GM23248 (cell line): ENCODE results near the gene CLEC2D. TPM values are rescaled to one million over a fixed set of nuclear protein-coding genes. Genes with fewer than 3 reads are reported as not detected.
"Not testable (repeated sequence)": the region's sequence is repeated elsewhere in the genome, so short reads cannot be mapped to it uniquely, and the experiment has no call there.

Experiments used
- DNase-seq: peaks from one replicate; pipeline ENCODE4 v3.0.0-alpha.2; 2015
- H2AFZ ChIP-seq: fragments of 200-600 bp; sonication (generic); 2 replicates; pipeline ENCODE4 v1.6.1; 2016; ENCODE audit warnings: antibody characterized with exemption
- H3F3A ChIP-seq: fragments of 200-600 bp; sonication (generic); 2 replicates; pipeline ENCODE4 v1.6.1; 2016; ENCODE audit warnings: mild to moderate bottlenecking, antibody characterized with exemption, mixed run types; ENCODE audit not compliant: insufficient read depth
- H3K27ac ChIP-seq: fragments of 200-600 bp; sonication (generic); 2 replicates; pipeline ENCODE4 v1.5.1; 2016; ENCODE audit warnings: mild to moderate bottlenecking
- H3K27me3 ChIP-seq: fragments of 200-600 bp; sonication (generic); replicated peaks from 2 replicates; pipeline ENCODE4 v1.6.1; 2016; ENCODE audit warnings: mild to moderate bottlenecking; ENCODE audit not compliant: insufficient read depth
- H3K36me3 ChIP-seq: fragments of 200-600 bp; sonication (generic); 2 replicates; pipeline ENCODE4 v1.6.1; 2016; ENCODE audit warnings: low read depth, mild to moderate bottlenecking
- H3K4me1 ChIP-seq: fragments of 200-600 bp; sonication (generic); 2 replicates; pipeline ENCODE4 v1.6.1; 2016; ENCODE audit warnings: mild to moderate bottlenecking; ENCODE audit not compliant: insufficient read depth
- H3K4me2 ChIP-seq: fragments of 200-600 bp; sonication (generic); one replicate; pipeline ENCODE4 v1.6.1; 2016; ENCODE audit warnings: mild to moderate bottlenecking; ENCODE audit not compliant: unreplicated experiment
- H3K4me3 ChIP-seq: fragments of 200-600 bp; sonication (generic); 2 replicates; pipeline ENCODE4 v1.5.1; 2016; ENCODE audit warnings: mild to moderate bottlenecking
- H3K79me2 ChIP-seq: fragments of 200-600 bp; sonication (generic); 2 replicates; pipeline ENCODE4 v1.6.1; 2016; ENCODE audit warnings: mild to moderate bottlenecking; ENCODE audit not compliant: insufficient read depth
- H3K9ac ChIP-seq: fragments of 200-600 bp; sonication (generic); 2 replicates; pipeline ENCODE4 v1.6.1; 2016; ENCODE audit warnings: mild to moderate bottlenecking
- H3K9me2 ChIP-seq: fragments of 200-600 bp; sonication (generic); 2 replicates; pipeline ENCODE4 v1.6.1; 2016; ENCODE audit warnings: mixed run types, mild to moderate bottlenecking, moderate library complexity; ENCODE audit not compliant: insufficient read depth
- H3K9me3 ChIP-seq: fragments of 200-600 bp; sonication (generic); one replicate; pipeline ENCODE4 v1.6.1; 2017; ENCODE audit warnings: low read depth
- H4K20me1 ChIP-seq: fragments of 200-600 bp; sonication (generic); 2 replicates; pipeline ENCODE4 v1.6.0; 2016; ENCODE audit not compliant: insufficient read depth
- EZH2 ChIP-seq: fragments of 200-600 bp; sonication (generic); IDR thresholded peaks from 2 replicates; pipeline ENCODE4 v1.6.1; 2018; ENCODE audit warnings: antibody characterized with exemption, mild to moderate bottlenecking; ENCODE audit not compliant: insufficient read depth, poor library complexity, severe bottlenecking
- EZH2phosphoT487 ChIP-seq: fragments of 200-600 bp; sonication (generic); IDR thresholded peaks from 2 replicates; pipeline ENCODE4 v1.6.1; 2018; ENCODE audit warnings: antibody characterized with exemption, moderate library complexity, mild to moderate bottlenecking, low read depth; ENCODE audit not compliant: insufficient read depth
- WGBS, 2 experiments: methylation state at CpG; one replicate each; pipeline ENCODE4 v1.1.6; 2015 to 2017; ENCODE audit warnings: low lambda C conversion rate in 2 of 2, low coverage in 1 of 2; ENCODE audit errors: missing lambda C conversion rate in 2 of 2; 5-methylcytosine and 5-hydroxymethylcytosine counted together
- in situ Hi-C: fragments of 300-500 bp; cut with MboI; formaldehyde crosslinking; loops from 2 replicates; pipeline ENCODE4 v1.15.0; 2020
- polyA plus RNA-seq: library from polyadenylated mRNA; unstranded; fragments of >200 nt; fragmentation: Nextera tagmentation; extraction: Ambion mirVana; gene quantifications from 2 replicates; pipeline ENCODE4 v1.2.1, GENCODE V29; 2016
- total RNA-seq: library from RNA; depleted of rRNA; stranded (reverse); fragments of >200 nt; shearing (Covaris generic); gene quantifications from 2 replicates; pipeline ENCODE4 v1.2.3, GENCODE V29; 2014

CLEC2D gene
- total and polyA plus RNA-seq, 2 experiments from 2014 or later = 0.54 to 2.8 TPM

- no peaks in the 10 kb centered on the region for H3K9me3 ChIP-seq
- H3F3A ChIP-seq = no peaks in the 10 kb centered on the region
- H2AFZ ChIP-seq = no peak overlapping the region
- no peaks in the 10 kb centered on the region for H4K20me1 ChIP-seq
- H3K4me2 ChIP-seq = no peak overlapping the region
- in situ Hi-C loops = no loop called here
- no peaks in the 10 kb centered on the region for H3K79me2 ChIP-seq
- no peaks in the 10 kb centered on the region for H3K4me1 ChIP-seq
- no peak overlapping the region for H3K4me3 ChIP-seq
- 42 to 49% methylated on average over 3 of the region's 3 CpGs for WGBS, 2 experiments
- peaks cover 8% of the 10 kb centered on the region; the same call in 1 of the 2 replicates for H3K27me3 ChIP-seq
- no peak for DNase-seq
- no peak overlapping the region for H3K9ac ChIP-seq
- H3K9me2 ChIP-seq = no peaks in the 10 kb centered on the region
- TF ChIP-seq EZH2 (no peak), EZH2phosphoT487 (no peak)
- H3K36me3 ChIP-seq = no peaks in the 10 kb centered on the region
- no peak overlapping the region for H3K27ac ChIP-seq
These were observed 67.6 kb downstream of the CLEC2D start for GRCh38 chr12:9736936-9737705.

- H3K4me2 ChIP-seq, H3K27ac ChIP-seq, H4K20me1 ChIP-seq, H3K4me1 ChIP-seq, H3K4me3 ChIP-seq, H3K9me2 ChIP-seq, in situ Hi-C loops, H3K36me3 ChIP-seq, H2AFZ ChIP-seq, H3K9me3 ChIP-seq, H3K79me2 ChIP-seq, H3F3A ChIP-seq, DNase-seq, H3K9ac ChIP-seq: not testable (repeated sequence)
- 24 to 43% methylated on average over 11 to 14 of the region's 14 CpGs for WGBS, 2 experiments
- H3K27me3 ChIP-seq = peaks cover 12% of the 10 kb centered on the region; the same call in 1 of the 2 replicates
These were observed 69.4 kb downstream of the CLEC2D start for GRCh38 chr12:9738905-9739304.

- H3K4me3 ChIP-seq, in situ Hi-C loops, H3K9ac ChIP-seq, H3K36me3 ChIP-seq, H4K20me1 ChIP-seq, H2AFZ ChIP-seq, H3K4me1 ChIP-seq, H3F3A ChIP-seq, H3K9me3 ChIP-seq, H3K79me2 ChIP-seq, DNase-seq, H3K27ac ChIP-seq, H3K9me2 ChIP-seq, H3K4me2 ChIP-seq: not testable (repeated sequence)
- WGBS, 2 experiments = 83 to 91% methylated on average over 27 to 37 of the region's 54 CpGs
- peaks cover 12% of the 10 kb centered on the region; the same call in 1 of the 2 replicates for H3K27me3 ChIP-seq
These were observed 70.0 kb downstream of the CLEC2D start for GRCh38 chr12:9739404-9740105.

GRCh38 chr12:9740106-9740750, 70.7 kb downstream of the CLEC2D start:
- WGBS, 2 experiments = 67% methylated on average over 7 of the region's 7 CpGs
- no peak overlapping the region for H3K4me2 ChIP-seq
- in situ Hi-C loops = no loop called here
- no peak overlapping the region for H3K4me3 ChIP-seq
- no peaks in the 10 kb centered on the region for H4K20me1 ChIP-seq
- H3K36me3 ChIP-seq = no peaks in the 10 kb centered on the region
- H3K9me3 ChIP-seq = no peaks in the 10 kb centered on the region
- no peak overlapping the region for H2AFZ ChIP-seq
- TF ChIP-seq EZH2 (no peak), EZH2phosphoT487 (no peak)
- DNase-seq = no peak
- no peak overlapping the region for H3K9ac ChIP-seq
- H3K27me3 ChIP-seq = peaks cover 12% of the 10 kb centered on the region; the same call in 1 of the 2 replicates
- no peaks in the 10 kb centered on the region for H3K4me1 ChIP-seq
- no peaks in the 10 kb centered on the region for H3K9me2 ChIP-seq
- H3K79me2 ChIP-seq = no peaks in the 10 kb centered on the region
- H3F3A ChIP-seq = no peaks in the 10 kb centered on the region
- no peak overlapping the region for H3K27ac ChIP-seq
